ENCODE results near the gene LPP. TPM values are rescaled to one million over a fixed set of nuclear protein-coding genes. Genes with fewer than 3 reads are reported as not detected.

The LPP gene
- total RNA-seq, 1 experiment from 2014 or later, result 32.6 TPM

DNA sequence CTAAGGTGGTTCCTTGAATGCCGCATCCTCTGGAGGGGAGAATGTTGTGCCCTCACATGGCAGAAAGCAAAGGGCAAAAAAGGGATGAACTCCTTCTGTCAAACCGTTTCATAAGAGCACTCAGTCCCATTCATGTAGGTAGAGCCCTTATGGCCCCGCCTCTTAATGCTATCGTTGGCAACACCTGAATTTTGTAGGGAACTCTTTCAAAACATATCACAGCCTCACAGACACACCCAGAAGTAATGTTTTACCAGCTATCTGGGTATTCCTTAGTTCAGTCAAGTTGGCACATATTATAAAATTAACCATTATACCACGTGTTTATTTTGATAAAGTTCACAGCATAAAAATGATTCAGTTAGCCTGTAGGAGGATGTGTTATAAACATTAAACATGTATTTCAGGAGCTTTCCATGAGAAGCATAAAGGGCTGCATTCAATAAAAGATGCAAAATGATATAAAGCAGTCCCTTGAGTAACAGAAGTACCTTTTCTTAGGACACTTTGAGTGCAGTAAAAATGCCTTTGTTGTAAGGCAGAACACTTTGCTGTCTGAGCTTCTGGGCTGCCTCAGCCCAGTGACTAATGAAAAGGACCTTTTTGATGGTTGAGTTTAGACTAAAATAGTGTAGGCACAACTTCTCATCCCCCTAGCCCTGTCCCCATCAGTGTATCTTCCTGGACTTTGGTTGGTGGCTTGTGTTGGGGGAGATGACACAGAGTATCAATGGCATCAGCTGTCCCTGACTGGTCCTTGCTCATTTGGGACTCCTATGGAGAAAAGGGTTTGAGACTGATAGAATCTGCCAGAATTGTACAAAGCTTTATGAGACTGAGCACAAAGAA, 754.3 kb downstream of the LPP start:
- no peak for DNase-seq (ENCODE audit: low read depth)

DNA sequence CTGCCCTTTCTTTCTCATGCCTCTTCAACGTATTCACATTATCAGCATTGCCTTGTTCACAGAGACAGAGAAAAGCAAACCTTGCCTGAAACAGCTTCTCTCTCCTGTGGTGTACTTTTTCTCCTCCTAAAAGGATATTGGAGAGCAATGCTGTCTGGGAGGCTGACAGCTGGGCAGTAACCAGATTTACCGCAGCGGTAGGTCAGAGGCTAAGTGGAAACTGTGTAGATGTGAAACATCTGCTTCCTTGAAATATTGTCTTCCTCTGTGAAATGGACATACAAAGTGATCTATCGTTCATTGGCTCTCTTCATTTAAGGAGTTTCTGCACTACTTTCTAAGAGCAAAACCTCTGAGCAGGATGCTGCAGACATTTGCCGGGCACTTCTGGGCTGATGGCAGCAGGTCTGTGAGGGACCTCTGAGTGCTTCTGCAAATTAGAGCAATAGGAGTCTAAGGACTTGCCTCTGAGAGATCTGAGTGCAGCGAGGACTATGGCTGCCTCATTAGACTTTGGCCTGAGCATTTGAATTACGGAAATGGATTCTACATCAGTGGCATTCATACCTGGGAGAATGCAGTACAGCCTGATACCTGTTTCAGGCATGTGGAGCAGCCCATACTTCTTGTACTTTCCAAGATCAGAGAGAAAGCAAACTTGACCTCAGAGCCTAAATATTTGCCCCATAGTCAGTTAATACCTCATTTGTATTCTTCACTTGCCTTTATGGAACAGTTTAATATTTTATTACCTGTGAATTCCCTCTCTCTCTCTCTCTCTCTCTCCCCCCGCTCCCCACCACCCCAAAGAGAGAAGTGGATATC, 757.3 kb downstream of the LPP start:
- DNase-seq (ENCODE audit: low read depth), result no peak

DNA sequence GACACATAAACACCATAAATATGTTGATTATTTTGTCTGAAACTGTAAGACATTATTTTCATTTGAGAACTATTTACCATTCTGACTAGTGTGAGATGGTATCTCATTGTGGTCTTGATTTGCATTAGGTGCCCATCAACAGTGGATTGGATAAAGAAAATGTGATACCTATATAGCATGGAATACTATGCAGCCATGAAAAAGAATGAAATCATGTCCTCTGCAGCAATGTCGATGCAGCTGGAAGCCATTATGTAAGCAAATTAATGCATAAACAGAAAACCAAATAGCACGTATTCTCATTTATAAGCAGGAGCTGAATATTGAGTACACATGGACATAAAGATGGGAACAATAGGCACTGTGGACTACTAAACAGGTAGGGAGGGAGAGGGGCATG, 759.1 kb downstream of the LPP start:
- no peak for DNase-seq (ENCODE audit: low read depth)

DNA sequence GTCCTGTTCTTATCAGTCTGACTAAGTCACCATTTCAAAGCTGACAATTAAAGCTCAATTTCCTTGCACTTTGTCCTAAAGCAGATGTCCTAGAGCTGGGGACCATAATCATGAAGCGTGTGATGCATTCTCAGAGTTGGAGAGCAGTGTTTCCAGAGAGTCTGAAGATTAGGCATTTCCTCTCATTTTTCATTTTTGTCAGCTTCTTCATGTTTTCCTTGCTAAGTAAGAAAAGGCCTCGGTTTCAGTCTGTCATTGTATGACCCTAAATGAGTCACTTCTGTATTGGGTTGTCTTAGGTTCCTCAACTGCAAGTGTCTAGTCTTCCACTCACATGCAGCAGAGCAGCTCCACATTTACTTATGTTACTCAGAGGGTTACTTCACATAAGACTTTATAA, 760.6 kb downstream of the LPP start:
- DNase-seq (ENCODE audit: low read depth), result peak; percentile 57

DNA sequence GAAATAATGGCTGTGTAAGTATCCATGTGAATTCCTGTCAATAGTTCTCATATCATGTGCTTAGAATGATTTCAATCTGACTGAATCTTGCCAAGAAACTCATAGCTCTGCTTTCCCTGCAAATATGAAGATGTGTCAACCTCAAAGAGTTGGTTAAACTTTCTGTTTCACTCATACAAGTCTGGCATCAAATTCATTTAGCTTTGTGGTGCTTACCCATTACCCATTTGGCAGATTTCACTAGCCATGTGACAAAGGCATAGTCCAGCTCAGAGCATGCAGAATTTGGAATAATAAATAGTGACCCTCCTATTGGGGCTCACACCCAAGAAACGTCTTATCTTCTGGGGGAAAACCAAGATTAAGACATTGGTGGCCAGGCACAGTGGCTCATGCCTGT, 761.2 kb downstream of the LPP start:
- peak; percentile 15 for DNase-seq (ENCODE audit: low read depth)

DNA sequence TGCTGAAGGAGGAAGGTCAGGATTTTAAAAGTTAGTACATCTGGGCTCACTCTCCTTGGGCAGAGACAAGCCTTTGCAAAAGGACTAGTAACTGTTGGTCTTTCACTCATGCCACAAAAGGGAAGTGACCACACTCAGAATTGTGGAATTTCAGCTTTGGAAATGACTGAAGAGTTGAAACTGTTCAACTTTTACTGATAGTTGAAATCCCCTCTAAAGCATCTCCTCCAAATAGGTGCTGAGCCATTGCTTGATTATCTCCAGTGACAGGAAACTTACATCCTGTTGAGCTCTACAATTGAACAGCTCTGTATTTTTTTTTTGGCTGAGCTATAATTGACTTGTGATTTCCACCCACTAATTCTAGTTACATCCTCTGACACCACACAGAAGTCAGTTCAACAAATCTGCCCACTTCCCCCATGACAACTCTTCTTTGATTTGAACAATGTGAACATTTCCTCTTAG, 763.0 kb downstream of the LPP start:
- no peak for DNase-seq (ENCODE audit: low read depth)

DNA sequence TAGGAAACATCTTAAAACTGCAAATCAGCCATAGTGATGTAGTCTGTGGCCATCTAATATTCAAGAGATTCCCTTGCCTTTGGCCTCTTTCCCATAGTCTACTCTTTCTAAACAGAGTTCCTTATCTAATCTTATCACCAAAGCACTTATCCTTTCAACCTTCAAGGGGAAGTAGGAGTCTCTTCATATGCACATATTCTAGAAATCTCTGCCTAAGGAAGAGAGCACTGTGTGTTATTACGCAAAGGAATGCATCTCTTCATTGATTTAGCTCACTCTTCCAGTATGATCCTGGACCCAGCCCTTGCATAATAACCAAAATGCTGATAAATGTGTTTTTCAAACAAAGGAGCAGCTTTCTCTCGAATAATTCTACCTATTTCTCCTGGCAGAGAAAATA, 764.1 kb downstream of the LPP start:
- DNase-seq (ENCODE audit: low read depth), result no peak

DNA sequence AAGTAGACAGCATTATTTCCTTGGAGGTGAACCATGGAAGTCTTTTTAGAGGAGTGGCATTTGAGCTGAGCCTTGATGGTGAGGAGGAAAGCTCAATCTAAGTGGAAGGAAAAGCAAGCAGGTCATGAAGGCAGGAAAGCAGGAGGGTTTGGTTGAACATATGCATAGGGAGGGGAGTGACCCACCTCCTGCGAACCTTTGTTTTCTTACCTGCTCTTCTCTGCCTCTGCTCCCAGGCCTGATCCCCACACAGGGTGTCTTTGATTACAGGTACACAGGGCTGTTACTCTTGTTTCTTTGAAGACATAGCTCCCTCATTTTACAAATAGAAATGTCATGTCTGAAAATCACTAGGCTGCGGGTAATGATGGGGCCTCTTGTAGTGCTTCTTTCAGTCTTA, 769.7 kb downstream of the LPP start:
- DNase-seq (ENCODE audit: low read depth), result no peak

DNA sequence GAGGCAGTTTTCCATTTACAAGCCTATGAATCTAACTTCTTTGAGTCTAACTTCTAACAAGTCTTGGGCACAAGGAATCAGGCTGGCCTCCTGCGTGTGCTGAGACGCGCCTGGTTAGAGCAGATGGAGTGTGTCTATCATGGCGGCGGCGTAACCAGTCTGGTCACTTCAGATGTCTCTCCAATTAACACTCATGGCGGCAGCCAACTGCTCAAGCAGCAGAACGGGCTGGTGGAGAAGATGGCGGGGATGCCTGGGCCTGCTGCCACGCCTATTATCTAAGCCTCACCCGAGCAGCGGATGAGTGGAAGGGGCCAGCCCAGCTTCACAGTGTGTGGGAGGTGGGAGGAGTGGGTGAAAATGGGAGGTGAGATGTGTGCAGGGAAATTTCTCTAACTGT, 771.4 kb downstream of the LPP start:
- DNase-seq (ENCODE audit: low read depth), result no peak

DNA sequence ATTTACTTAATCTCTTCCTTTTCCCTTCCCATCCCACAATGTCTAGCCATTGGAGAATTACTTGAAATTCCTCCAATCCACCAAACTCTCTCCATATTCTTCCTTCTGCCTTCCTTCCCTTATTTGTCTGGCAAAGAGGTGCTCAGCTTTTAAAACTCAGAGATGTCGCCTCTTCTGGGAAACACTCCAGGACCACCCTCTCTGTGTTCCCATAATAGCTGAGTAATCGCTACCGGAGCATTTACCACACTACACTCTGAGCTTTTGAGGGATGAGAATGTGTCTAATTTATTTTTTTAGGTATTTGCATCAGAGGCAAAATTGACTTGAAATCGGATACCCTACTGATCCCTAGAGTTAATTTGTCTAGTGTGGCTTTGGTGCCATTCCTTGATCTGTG, 772.2 kb downstream of the LPP start:
- peak; percentile 29 for DNase-seq (ENCODE audit: low read depth)

DNA sequence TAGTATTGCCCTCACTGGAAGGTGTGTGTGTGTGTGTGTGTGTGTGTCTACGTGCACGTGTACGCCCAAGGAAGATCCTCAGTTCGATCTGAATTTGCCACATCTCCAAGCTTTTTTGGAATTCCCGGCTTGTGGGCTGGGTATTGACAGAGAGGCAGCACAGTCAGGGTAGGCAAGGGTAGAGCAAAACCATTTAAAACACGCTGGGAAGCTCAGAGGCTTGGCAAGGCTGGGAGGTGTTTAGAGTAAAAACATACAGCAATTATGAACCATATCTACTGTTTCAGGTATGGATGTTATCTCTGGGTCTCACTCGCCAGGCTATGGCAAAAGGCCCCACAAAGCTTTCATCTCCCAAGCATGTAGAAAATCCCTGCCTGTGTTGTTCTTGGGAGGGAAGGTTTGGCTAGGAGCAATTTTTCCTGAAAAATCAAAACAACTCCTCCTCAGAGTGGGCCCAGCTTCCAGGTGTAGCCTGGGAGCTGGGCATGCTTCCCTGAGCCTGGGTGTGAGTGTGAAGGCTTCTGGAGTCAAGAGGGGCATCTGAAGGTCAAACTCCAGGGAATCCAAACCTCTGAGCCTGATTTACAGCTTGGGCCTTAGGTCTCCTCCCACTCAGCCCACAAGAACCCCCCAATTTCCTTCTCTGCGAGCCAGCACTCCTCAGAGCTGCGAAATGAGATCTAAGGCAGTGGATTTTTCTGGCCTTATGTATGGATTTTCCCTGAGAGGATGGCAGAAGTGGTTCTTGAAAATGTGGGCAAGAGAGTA, 773.0 kb downstream of the LPP start:
- DNase-seq (ENCODE audit: low read depth), result no peak

DNA sequence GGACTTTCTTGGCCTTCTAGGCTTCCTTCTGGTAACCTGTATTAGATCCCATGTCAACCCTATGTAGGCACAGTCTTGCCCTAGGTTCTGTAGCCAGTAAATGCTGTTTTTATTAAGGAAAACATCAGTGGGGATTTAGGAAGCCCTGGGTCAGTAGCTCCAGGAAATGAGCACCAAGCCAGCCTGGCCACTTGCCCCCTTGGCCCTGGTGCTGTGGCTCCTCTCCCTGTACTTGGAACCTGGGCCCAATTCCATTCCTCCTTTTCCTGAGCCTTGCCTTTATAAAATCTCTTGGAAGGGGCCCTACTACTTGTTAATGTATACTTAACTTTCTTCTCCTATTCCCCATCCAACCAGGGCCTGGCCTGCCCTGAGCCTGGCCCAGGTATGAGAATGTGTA, 774.0 kb downstream of the LPP start:
- no peak for DNase-seq (ENCODE audit: low read depth)

DNA sequence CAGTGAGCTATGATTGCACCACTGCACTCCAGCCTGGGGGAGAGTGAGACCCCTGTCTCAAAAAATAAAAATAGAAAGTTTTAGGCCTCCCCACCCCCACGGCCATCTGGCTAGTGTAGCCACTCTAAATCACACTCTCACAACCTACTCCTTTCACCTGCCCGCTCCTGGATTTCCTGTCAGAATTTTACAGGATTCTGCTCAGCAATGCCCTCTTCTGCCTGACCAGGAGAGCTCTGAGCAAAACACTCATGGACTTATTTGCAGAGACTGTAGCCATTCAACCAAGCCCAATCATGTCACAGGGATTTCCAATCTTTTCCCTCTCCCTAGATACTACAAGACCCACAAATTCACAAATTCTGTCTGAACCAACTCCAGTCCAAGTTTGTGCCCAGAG, 775.2 kb downstream of the LPP start:
- peak; percentile 34 for DNase-seq (ENCODE audit: low read depth)

DNA sequence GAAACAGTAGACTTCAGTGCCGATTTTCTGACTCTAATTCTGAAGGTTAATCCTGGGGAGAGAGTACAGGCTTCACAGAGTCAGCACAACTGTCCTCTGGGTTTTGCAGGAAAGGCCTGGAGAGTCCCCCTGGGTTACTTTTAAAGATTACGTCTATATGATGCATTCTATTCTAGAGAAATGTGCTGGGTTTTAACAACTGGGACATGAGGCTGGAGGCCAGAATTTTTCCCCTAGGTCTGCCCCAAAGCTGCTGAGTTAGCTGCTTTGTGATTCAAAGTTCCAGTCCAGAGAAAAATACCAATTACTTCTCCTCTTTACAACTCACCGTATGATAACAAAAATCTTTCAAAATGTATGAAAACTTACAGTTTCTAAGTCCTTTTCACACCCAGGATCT, 777.1 kb downstream of the LPP start:
- DNase-seq (ENCODE audit: low read depth), result no peak

DNA sequence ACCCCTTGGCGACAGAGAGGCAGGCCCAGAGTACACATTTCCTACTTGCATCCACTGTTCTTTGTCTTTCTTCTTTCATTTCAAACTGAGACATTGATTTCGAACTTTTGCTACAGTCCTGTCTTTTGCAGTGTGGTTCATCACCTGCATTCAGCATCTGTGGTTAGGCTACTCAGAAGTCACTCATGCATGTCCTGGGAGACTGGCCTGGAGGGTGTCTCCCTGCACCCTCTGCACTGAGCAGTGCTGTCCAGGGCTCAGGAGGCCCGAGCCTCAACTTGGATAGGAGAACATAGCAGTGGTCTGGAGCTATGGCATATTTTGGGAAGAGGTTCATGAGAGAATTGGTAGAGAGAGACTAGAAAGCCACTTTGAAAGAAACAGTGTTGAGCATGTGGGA, 777.6 kb downstream of the LPP start:
- DNase-seq (ENCODE audit: low read depth), result peak; percentile 38

DNA sequence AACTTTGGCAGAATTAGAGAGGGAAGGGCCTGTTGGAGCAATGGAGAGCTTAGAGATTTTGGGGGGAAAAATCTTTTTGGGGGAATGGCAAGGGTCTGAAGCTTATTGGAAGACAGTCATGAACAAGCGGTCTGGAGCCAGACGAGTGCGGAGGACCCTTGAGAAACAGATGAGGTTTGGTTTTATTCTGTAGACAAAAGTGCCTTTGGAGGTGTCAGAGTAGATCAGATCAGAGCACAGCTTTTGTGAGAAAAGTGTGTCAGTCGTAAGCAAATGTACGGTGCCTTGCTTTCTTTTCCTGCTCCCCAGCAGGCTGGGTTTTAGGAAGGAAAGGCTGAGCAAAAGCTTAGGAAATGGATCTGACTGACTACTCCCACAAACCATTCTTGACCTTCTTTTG, 781.0 kb downstream of the LPP start:
- DNase-seq (ENCODE audit: low read depth), result no peak

DNA sequence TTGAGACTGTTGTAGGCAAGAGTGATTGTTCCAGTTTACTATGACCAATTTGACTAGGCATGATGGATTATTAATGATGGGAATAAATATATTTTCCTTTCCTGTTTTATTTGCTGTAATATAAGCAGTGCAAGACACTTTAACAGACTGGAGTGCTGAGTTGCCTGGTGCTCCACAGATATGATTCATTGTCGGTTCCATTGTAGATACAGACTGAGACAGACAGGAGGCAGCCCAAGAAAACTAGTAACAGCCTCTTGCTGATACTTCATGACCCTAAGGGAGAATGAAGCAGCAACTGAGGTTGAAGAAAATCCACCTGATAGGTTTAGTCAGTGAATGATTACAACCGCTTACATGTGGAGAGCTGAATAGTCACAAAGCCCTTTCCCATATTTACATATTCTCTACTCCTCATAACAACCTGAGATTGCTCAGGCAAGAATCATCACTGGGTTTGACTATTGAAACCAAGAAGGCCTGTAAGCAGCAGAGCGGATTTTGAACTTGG, 782.7 kb downstream of the LPP start:
- DNase-seq (ENCODE audit: low read depth), result no peak

DNA sequence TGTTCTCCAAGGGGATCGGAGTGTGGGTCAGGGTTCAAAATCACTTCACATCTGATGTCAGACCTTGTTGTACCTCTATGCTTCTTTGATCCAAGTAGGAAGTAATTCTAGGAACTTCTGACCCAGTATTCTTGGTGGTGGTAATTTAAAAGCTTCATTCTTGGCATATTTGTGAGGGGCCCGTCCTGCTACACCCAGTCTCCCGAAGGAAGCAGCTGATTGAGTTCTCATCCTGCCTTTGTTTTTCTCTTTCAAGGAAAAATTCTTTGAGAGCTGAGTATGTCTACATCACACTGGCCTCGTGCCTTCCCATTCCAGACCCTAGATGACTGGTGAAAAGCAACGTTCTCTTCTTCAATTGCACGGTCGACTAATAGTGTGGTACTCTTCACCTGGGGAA, 783.4 kb downstream of the LPP start:
- no peak for DNase-seq (ENCODE audit: low read depth)

DNA sequence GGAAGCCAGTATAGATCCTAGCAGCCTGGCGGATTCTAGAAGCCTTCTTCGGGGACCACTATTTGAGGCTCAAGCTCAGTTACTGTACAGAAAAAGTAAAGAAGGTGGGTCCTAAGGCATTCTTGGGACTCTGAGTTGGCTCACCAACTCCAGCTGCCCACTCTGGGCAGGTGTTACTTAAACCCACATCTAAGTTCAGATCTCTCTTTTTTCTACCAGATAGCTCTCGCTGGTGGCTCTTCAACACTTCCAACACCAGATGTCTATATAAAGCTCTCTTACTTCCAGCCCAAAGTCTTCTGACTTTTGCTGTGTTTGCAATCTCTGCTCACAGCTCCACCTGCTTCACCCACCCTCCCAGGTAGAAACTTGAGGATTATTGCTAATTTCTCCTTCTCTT, 785.0 kb downstream of the LPP start:
- no peak for DNase-seq (ENCODE audit: low read depth)

DNA sequence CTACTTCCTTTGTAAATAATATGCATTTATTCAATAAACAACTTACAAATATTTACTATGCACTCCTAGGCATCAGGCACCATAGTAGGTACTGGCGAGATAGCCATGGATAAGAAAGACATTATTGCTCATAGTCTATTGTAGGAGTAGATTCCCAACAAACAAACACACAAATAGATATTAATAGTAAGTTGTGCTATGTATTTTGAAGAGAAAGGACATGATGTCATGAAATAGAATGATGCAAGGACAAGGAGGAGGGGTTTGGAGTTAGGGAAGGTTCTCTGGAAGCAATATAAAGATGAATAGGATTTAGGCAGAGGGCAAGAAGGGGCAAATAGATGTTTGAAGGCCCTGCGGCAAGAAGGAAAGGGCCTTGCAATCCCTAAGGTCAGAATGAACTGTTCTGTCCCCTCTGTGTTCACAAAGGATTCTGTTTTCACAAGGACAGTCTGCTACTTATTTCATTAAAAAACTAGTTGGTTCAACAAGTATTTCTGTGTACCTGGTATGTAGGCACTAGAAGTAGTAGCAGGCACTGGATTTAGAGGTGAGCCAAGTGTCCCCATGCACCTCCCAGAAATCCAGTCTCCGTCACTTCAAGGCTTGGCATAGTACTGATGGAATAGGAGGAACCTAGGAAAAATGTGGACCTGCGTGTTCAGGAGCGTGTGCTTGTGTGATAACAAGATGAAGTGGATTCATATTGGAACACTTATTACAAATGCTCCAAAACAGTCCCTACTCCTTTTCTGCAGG, 786.0 kb downstream of the LPP start:
- DNase-seq (ENCODE audit: low read depth), result no peak

All from M059J (cell line).